Suppressor macrophage (primary cell): Measurements from ENCODE around the gene STX18.

ENCODE experiments used
- DNase-seq, 4 experiments: peaks; one replicate each; pipeline ENCODE4 v3.0.0-alpha.2; 2020 to 2022

Gene STX18

GRCh38 chr4:4395849-4396627, 145.8 kb downstream of the STX18 start:
- peak in 3 of 4 experiments; percentile 2 to 16 (median 6) for DNase-seq

GRCh38 chr4:4395371-4395770, 146.5 kb downstream of the STX18 start:
- no peak for DNase-seq

- DNase-seq = no peak
Observed at GRCh38 chr4:4394644-4395043, 147.2 kb downstream of the STX18 start.

GRCh38 chr4:4392501-4393183, 149.2 kb downstream of the STX18 start:
- no peak for DNase-seq

GRCh38 chr4:4391866-4392265, 150.0 kb downstream of the STX18 start:
- no peak for DNase-seq

- no peak for DNase-seq
Observed at GRCh38 chr4:4390515-4391240, 151.2 kb downstream of the STX18 start.

GRCh38 chr4:4390046-4390445, 151.8 kb downstream of the STX18 start:
- DNase-seq = no peak

GRCh38 chr4:4388836-4389575, 152.8 kb downstream of the STX18 start:
- no peak for DNase-seq

GRCh38 chr4:4388311-4388790, 153.5 kb downstream of the STX18 start:
- no peak for DNase-seq

GRCh38 chr4:4387531-4388310, 154.1 kb downstream of the STX18 start:
- DNase-seq = no peak

GRCh38 chr4:4386736-4387392, 155.0 kb downstream of the STX18 start, which contains the start of gene NSG1:
NSG1 (plus strand) TSS chr4:4387102; CDS start chr4:4387630, 528 bp downstream.
- no peak for DNase-seq

- no peak for DNase-seq
Observed at GRCh38 chr4:4386296-4386735, 155.5 kb downstream of the STX18 start.

- no peak for DNase-seq
Observed at GRCh38 chr4:4385729-4386295, 156.0 kb downstream of the STX18 start.

- peak in 1 of 4 experiments; percentile 25 for DNase-seq
Observed at GRCh38 chr4:4384837-4385236, 157.0 kb downstream of the STX18 start.

GRCh38 chr4:4383085-4383484, 158.8 kb downstream of the STX18 start:
- DNase-seq = no peak

GRCh38 chr4:4379540-4380087, 162.2 kb downstream of the STX18 start:
- no peak for DNase-seq

- no peak for DNase-seq
Observed at GRCh38 chr4:4377732-4378460, 164.0 kb downstream of the STX18 start.

- no peak for DNase-seq
Observed at GRCh38 chr4:4377191-4377590, 164.7 kb downstream of the STX18 start.

GRCh38 chr4:4376074-4376473, 165.8 kb downstream of the STX18 start:
- no peak for DNase-seq
